ENCODE data around the gene ZNF436. TPM values are rescaled to one million over a fixed set of nuclear protein-coding genes. Genes with fewer than 3 reads are reported as not detected.
A peak's percentile ranks its signal among the peaks of the same experiment; 100 is the strongest.

The ZNF436 gene
- total and polyA plus RNA-seq, 2 of the 13 experiments (the other 11 are each of a cell fraction or from before 2014, with no cell fraction given), result 4.3 to 9.9 TPM

DNA sequence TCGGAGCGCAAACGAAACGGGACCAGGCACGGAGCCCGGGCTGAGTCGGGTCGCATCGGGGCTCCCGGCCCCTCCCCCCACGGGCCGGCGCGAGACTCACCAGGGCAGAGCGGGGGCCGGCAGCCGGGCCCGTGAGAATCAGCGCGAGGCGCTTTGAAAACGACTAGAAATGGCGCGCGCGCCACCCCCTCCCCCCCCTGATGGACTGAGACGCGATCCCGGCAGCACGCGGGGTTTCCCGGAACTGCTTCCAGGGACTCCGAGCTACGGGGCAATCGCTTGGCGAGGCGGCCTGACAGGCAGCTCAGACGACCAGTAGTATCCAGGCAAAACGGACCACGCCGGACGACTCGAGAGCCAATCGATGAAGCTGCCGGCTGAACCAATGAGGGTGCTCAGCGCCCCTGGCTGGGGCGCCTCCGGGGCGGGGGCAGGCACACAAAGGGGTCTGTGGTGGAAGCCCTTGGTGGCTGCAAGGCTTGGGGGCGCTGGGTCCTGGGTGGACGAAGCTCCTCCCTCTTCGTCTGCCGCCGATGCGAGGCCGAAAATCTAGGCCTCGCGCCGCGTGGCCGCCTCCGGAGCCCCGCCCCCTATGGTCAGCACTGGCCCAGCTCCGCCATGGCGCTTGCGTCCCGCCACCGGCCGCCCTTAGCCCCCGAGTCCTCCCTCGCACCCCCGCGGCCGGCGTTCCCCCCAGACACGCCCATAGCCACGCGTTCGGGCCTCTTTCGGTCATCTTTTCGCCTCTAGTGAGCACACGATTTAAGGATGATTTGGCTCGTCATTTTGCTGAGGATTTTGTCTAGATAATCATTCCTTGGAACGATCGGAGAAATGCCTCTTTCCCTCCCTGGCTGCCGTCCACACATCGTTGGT, 25.3 kb downstream of the ZNF436 start, which contains the start of gene HNRNPR (continued):
- TF ChIP-seq, protein P1, sequence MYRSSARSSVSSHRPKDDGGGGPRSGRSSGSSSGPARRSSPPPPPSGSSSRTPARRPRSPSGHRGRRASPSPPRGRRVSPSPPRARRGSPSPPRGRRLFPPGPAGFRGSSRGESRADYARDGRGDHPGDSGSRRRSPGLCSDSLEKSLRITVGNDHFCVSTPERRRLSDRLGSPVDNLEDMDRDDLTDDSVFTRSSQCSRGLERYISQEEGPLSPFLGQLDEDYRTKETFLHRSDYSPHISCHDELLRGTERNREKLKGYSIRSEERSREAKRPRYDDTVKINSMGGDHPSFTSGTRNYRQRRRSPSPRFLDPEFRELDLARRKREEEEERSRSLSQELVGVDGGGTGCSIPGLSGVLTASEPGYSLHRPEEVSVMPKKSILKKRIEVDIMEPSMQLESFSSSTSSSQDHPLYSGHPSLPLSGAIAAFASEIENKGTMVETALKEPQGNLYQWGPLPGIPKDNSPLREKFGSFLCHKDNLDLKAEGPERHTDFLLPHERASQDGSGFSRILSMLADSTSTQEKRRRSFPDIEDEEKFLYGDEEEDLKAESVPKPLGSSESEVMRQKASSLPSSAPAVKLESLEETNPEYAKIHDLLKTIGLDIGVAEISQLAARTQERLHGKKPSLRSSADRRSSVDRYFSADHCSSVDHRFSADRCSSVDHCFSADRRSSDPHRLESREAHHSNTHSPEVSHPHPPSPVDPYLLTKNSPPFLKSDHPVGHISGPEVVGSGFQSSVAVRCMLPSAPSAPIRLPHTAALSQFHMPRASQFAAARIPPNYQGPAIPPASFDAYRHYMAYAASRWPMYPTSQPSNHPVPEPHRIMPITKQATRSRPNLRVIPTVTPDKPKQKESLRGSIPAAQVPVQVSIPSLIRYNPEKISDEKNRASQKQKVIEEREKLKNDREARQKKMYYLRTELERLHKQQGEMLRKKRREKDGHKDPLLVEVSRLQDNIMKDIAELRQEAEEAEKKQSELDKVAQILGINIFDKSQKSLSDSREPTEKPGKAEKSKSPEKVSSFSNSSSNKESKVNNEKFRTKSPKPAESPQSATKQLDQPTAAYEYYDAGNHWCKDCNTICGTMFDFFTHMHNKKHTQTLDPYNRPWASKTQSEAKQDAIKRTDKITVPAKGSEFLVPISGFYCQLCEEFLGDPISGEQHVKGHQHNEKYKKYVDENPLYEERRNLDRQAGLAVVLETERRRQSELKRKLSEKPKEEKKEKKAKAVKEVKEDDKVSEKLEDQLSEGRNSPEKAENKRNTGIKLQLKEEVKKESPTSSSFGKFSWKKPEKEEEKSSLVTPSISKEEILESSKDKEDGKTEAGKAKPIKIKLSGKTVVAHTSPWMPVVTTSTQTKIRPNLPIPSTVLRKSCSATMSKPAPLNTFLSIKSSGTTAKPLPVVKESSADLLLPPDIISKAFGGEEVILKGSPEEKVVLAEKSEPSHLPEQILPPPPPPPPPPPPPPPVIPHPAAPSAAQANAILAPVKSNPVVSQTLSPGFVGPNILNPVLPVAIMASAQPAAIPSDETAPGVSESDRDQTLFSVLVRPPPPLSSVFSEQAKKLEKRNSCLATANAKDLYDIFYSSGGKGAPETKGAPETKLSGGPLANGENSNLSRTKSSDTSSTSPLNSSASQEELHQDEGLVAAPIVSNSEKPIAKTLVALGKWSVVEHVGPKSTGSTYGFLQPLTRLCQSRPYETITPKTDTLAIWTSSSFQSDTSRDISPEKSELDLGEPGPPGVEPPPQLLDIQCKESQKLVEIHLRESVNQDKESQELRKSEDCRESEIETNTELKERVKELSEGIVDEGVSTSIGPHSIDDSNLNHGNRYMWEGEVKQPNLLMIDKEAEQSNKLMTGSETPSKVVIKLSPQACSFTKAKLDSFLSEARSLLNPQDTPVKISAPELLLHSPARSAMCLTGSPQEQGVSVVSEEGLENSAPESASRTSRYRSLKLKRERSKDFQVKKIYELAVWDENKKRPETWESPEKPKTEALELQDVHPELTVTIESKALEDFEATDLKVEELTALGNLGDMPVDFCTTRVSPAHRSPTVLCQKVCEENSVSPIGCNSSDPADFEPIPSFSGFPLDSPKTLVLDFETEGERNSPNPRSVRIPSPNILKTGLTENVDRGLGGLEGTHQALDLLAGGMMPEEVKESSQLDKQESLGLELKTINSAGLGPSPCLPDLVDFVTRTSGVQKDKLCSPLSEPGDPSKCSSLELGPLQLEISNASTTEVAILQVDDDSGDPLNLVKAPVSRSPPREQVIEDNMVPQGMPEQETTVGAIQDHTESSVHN (CRISPR knock-in tag; IDR thresholded peaks at IDR 0.05), result no peak
- TF ChIP-seq ZNF331 (CRISPR knock-in tag; IDR thresholded peaks at IDR 0.05) (peak; percentile 79), ZNF383 (CRISPR knock-in tag; IDR thresholded peaks at IDR 0.05; ENCODE audit: borderline replicate concordance) (no peak), FOSL2 (CRISPR knock-in tag; IDR thresholded peaks at IDR 0.05) (peak; percentile 36; the same call in 1 of the 2 replicates), TSC22D2 (CRISPR knock-in tag; IDR thresholded peaks at IDR 0.05; ENCODE audit: borderline replicate concordance) (no peak), KDM6A (CRISPR knock-in tag; IDR thresholded peaks at IDR 0.05; ENCODE audit: low read depth) (no peak), SRSF4 (IDR thresholded peaks at IDR 0.05; ENCODE audit: low read depth, low read length, poor library complexity, severe bottlenecking) (no peak), ZNF30 (CRISPR knock-in tag; IDR thresholded peaks at IDR 0.05) (no peak), RFXANK (CRISPR knock-in tag; IDR thresholded peaks at IDR 0.05) (no peak), ZNF350 (CRISPR knock-in tag; IDR thresholded peaks at IDR 0.05; ENCODE audit: borderline replicate concordance, low read depth) (peak; percentile 80; the same call in 1 of the 2 replicates), MYC (CRISPR knock-in tag; IDR thresholded peaks at IDR 0.05; ENCODE audit: borderline replicate concordance) (peak; percentile 96)
- TF ChIP-seq, protein P2, sequence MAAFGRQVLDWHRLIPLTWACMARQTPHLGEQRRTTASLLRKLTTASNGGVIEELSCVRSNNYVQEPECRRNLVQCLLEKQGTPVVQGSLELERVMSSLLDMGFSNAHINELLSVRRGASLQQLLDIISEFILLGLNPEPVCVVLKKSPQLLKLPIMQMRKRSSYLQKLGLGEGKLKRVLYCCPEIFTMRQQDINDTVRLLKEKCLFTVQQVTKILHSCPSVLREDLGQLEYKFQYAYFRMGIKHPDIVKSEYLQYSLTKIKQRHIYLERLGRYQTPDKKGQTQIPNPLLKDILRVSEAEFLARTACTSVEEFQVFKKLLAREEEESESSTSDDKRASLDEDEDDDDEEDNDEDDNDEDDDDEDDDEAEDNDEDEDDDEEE (CRISPR knock-in tag; IDR thresholded peaks at IDR 0.05), result 0 out of 2 replicates have a peak, but pooled peaks have one; percentile 44
- TF ChIP-seq, protein P3, sequence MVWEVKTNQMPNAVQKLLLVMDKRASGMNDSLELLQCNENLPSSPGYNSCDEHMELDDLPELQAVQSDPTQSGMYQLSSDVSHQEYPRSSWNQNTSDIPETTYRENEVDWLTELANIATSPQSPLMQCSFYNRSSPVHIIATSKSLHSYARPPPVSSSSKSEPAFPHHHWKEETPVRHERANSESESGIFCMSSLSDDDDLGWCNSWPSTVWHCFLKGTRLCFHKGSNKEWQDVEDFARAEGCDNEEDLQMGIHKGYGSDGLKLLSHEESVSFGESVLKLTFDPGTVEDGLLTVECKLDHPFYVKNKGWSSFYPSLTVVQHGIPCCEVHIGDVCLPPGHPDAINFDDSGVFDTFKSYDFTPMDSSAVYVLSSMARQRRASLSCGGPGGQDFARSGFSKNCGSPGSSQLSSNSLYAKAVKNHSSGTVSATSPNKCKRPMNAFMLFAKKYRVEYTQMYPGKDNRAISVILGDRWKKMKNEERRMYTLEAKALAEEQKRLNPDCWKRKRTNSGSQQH (CRISPR knock-in tag; IDR thresholded peaks at IDR 0.05; ENCODE audit: low read depth), result no peak
- TF ChIP-seq, protein P4, sequence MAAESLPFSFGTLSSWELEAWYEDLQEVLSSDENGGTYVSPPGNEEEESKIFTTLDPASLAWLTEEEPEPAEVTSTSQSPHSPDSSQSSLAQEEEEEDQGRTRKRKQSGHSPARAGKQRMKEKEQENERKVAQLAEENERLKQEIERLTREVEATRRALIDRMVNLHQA (CRISPR knock-in tag; IDR thresholded peaks at IDR 0.05), result no peak

All from HepG2 (cell line).